Glomerular visceral epithelial cell (primary cell): Measurements from ENCODE around the gene HMSD.

Experiments used
- DNase-seq: peaks from one replicate; pipeline ENCODE4 v3.0.0-alpha.2; 2016; ENCODE audit errors: extremely low spot score

The HMSD gene

GRCh38 chr18:63994783-63995399 lies 45.8 kb downstream of the HMSD start:
- DNase-seq: peak; percentile 31

DNA sequence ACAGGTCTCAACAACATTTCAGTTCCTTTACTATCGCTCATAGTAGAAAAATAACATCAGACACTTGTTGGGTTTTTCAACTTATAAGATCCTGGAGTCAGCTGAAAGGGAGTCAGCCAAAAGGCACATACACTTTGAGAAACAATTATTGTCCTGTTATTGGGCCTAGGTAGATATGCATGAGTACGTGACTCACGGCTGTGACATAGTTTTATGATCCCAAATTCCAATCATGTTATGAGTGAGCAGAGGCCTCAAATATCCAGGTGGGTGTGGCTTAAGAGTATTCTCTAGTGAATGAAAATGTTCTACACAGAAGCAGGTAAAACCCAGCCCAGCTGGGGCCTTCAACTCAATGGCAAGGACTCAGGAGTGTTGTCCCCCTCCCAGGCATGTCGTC lies 47.9 kb downstream of the HMSD start:
- no peak for DNase-seq

GRCh38 chr18:63997606-63998005 lies 48.5 kb downstream of the HMSD start:
- DNase-seq: no peak

DNA sequence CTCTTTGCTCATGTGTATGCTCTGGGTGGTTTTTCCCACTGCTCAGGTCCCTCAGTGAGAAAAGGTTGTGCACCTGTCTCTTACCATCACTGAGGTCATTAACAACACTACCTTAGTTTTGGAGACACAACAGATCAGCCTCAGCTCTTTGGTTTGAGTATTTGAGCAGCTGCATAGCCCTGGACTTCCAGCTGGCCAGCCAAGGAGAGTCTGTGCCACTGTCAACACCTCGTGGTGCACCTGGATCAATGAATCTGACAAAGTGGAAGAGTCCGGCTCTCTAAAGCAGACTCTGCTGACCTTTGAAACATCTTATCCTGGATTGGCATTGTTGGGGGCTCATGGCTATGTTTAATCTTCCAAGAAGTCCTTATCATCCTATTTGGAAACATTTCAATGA lies 50.8 kb downstream of the HMSD start:
- no peak for DNase-seq

DNA sequence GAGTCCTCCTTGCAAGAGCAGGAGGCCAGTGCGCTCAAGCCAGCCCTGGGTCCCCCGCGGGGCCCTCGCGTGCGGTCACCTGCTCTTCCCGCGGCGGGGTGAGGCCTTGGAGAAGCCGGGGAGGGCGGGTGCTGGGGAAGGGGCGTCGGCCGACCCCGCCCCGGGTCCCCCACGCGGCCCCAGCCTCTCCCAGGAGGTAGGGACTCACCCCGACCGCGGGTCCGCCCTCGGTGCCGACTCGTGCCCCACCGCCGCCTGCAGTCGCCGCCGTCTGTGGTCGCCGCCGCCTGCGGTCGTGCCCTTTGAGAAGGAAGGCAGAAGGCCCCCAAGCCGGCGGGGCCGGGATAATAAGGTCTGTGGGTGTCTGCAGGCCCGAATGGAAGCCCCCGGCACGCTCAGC lies 53.5 kb downstream of the HMSD start:
- no peak for DNase-seq

DNA sequence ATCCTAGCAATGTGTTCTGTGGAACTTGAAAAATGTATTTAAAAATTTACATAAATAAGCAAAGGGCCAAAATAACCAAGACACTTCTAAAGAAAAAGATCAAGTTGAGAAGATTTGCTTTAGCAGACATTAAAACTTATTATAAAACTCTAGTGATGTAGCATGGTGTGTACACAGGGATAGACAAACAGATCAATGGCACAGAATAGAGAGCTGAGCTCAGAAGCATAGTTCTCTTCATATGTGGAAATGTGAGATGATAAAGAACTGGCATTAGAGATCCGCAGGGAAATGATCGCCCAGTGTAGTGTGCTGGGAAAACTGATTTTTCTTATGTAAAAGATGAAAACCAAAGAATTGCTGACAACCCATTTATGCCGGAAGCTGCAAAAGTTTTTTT lies 60.2 kb downstream of the HMSD start:
- DNase-seq: no peak
